Measurements from ENCODE around the gene ZNF699. TPM values are rescaled to one million over a fixed set of nuclear protein-coding genes. Genes with fewer than 3 reads are reported as not detected.
A peak's percentile ranks its signal among the peaks of the same experiment; 100 is the strongest.

ZNF699 gene
- total and polyA plus RNA-seq, 2 of the 13 experiments (the other 11 are each of a cell fraction or from before 2014, with no cell fraction given): 0.33 to 2.2 TPM

- no peaks in the 10 kb centered on the region for H3K4me1 ChIP-seq (ENCODE audit: insufficient read depth, low read length)
- intact Hi-C loops (cut with micrococcal nuclease; ENCODE audit: unreplicated experiment): no loop called here
- CTCF ChIA-PET (ENCODE audit: low intra/inter-chr PET ratio, low total read pairs): no interaction called here
- peaks cover 86% of the 10 kb centered on the region for H3K9me3 ChIP-seq (ENCODE audit: low read length)
- H3K4me2 ChIP-seq (ENCODE audit: low read depth, low read length): no peak overlapping the region
- in situ Hi-C loops (cut with HindIII; ENCODE audit: extremely low pct_ligation_motif_present, low pct_unique_long_range_greater_than_20kb): no loop called here
- no peak overlapping the region for H3K27ac ChIP-seq (ENCODE audit: extremely low read length, insufficient read depth, low read length)
- ATAC-seq (no peak), DNase-seq (ENCODE audit: low spot score) (no peak), FAIRE-seq (no peak)
- POLR2A ChIA-PET: no interaction called here
- no peak overlapping the region for H2AFZ ChIP-seq (ENCODE audit: low read length)
- BruUV-seq (replicated peaks): no TSS peak
- WGBS (ENCODE audit: low lambda C conversion rate): 50% methylated on average over 4 of the region's 4 CpGs
- H4K20me1 ChIP-seq (ENCODE audit: insufficient read depth, low read length): no peaks in the 10 kb centered on the region
- no peaks in the 10 kb centered on the region for H3K79me2 ChIP-seq (ENCODE audit: insufficient read depth, low read length)
- H3K4me3 ChIP-seq (replicated peaks in 1 of 3; ENCODE audit: insufficient read depth in 1 of 3, low read depth in 2 of 3, low read length in 3 of 3): no peak overlapping the region
- peaks cover 1 to 17% of the 10 kb centered on the region in 2 experiments; a peak in 2 of 5 replicates for H3K36me3 ChIP-seq (replicated peaks in 1 of 2; ENCODE audit: control insufficient read depth in 1 of 2, insufficient read depth in 2 of 2, low read length in 2 of 2)
- TF ChIP-seq ZNF274 (CRISPR knock-in tag; IDR thresholded peaks at IDR 0.05) (peak; percentile 59; the same call in 1 of the 2 replicates), GRHL1 (CRISPR knock-in tag; conservative IDR thresholded peaks at IDR 0.05) (no peak), ZNF740 (CRISPR knock-in tag; IDR thresholded peaks at IDR 0.05) (no peak), ZNF644 (CRISPR knock-in tag; IDR thresholded peaks at IDR 0.05; ENCODE audit: low read depth) (no peak)
- TF ChIP-seq, protein P1, sequence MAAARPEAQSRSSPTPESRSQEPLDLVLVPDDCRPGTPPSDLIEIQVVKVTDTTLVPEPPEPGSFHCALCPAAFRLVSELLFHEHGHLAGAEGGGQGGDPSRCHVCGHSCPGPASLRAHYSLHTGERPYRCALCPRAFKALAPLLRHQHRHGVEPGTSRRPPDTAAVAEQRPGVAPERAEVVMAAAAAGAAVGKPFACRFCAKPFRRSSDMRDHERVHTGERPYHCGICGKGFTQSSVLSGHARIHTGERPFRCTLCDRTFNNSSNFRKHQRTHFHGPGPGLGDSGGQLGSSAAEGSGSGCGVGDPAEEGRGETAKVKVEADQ (CRISPR knock-in tag; IDR thresholded peaks at IDR 0.05; ENCODE audit: borderline replicate concordance): no peak
- TF ChIP-seq, protein P2, sequence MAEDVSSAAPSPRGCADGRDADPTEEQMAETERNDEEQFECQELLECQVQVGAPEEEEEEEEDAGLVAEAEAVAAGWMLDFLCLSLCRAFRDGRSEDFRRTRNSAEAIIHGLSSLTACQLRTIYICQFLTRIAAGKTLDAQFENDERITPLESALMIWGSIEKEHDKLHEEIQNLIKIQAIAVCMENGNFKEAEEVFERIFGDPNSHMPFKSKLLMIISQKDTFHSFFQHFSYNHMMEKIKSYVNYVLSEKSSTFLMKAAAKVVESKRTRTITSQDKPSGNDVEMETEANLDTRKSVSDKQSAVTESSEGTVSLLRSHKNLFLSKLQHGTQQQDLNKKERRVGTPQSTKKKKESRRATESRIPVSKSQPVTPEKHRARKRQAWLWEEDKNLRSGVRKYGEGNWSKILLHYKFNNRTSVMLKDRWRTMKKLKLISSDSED (CRISPR knock-in tag; IDR thresholded peaks at IDR 0.05): no peak
- H3K9ac ChIP-seq (ENCODE audit: insufficient read depth, low read depth, low read length): no peak overlapping the region
- H3K27me3 ChIP-seq (ENCODE audit: control insufficient read depth in 1 of 2, insufficient read depth in 2 of 2, low read length in 2 of 2): no peaks in the 10 kb centered on the region
Observed at GRCh38 chr19:9295411-9295849, 14.2 kb downstream of the ZNF699 start.
